ENCODE measurements around the gene ZNF548.
"Not testable (repeated sequence)": the region's sequence is repeated elsewhere in the genome, so short reads cannot be mapped to it uniquely, and the experiment has no call there.

The ZNF548 gene

DNA sequence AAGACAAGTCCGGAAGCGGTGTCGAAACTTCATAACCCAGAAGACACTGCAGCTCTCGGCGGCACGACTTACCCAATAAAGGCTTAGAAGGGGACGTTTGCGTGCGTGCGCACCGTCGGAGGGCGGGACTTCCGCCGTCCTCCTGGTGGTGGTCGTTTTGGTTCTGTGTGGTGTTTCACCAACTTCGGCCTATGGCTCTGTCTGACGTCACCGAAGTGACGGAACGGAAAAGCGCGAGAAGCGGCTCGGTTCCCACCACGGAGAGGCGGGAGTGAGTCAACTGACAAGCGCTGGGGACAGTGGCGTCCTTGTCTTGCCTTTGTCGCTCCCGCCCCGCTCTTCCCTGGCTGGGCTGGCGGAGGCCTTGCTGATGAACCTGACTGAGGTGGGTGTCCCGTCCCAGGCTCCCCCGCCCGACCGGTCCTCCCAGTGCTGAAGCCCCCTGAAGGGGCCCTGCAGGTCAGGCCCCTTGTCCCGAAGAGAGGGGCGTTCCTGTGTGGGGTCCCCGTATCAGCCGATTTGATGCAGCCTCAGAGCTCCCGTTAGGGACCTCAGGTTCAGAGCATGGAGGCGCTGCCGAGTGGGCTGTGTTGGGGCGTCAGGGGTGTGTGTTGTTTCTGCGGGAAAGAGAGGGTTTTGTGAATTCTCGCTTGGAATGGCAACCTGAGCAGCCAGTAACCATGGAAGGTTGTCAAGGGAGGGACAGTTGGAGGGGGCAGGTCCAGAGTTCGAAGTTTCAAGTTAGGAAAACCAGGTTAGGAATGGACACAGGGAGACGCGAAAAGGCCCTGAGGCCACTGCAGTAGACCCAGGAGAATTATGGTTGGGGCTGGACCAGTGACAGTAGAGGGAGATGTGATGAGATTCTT lies at the start of gene ZNF548:
Gene ZNF548 (plus strand): TSS at position 125 of the 869 bp plus-strand sequence. CDS start 246 bp downstream, at position 371.
- peak; percentile 100 for DNase-seq

DNA sequence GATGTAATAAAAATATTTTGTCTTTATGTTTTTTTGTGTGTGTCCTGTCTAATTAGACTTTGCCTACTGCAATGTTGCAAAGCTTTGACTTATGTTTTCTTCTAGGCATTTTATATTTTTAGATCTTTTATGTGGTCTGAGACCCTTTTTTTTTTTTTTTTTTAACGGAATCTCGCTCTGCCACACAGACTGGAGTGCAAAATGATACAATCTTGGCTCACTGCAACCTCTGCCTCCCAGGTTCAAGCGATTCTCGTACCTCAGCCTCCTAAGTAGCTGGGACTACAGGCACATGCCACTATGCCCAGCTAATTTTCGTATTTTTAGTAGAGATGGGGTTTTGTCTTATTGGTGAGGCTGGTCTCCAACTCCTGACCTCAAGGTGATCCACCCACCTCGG lies 47.1 kb upstream of the ZNF548 start:
- no peak for DNase-seq

DNA sequence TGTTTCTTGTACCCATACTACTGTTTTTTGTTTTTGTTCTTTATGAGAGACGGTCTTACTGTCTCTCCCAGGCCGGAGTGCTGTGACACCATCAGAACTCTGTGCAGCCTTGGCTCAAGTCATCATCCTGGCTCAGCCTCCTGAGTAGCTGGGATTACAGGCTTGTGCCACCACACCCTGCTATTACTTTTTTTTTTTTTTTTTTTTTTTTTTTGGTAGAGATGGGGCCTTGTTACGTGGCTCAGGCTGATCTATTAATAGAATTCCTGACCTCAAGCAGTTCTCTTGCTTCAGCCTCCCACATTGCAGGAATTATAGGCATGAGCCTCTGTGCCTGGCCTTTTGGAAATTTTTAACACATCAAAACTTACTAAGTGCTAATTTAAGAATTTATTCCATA lies 41.5 kb upstream of the ZNF548 start:
- DNase-seq: peak; percentile 32

DNA sequence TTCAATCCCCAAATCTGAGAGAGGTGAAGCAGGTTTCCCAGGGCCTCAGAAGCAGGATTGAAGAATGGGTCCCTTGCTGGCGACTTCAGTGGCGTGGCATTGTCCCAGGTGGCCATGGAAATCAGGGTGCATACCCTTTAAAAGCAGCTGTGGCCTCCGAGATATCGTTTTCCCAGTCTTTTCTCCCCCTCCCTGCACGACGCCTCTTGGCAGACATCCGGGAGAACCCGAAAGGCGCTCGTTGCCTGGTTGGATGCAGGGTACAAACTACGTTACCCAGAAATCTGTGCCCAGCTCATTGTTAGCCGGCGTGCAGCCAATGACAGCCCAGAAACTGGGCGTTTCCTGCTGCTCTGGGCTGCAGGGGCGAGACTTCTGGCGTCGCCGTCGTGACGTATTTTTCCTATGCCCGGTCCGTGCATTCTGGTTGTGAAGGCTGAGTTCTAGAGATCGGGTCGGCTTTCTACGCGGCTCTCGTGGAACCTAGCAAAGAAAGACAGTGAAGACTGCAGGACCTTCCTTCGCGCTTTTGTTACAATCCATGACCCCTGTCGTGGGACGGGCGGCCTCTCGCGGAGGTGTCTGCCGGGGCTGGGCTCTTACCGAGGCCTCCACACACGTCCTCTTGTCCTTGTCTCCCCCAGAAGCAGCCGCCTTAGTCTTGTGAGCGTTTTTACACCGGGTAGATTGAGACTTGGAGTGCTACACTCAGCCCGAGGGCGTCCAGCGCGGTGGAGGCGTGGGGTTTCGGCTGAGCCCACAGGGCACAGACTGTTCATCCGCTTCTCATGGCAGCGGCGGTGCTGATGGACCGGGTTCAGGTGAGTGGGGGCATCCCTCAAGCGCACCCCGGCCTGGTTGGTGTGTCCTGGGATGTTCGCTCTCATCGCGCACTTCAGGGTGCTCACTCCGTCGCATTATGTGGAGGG lies 38.5 kb upstream of the ZNF548 start, which contains the start of gene ZNF304:
Gene ZNF304 (plus strand): TSS at position 395 of the 929 bp plus-strand sequence. CDS start 394 bp downstream, at position 789.
- peak; percentile 100 for DNase-seq

DNA sequence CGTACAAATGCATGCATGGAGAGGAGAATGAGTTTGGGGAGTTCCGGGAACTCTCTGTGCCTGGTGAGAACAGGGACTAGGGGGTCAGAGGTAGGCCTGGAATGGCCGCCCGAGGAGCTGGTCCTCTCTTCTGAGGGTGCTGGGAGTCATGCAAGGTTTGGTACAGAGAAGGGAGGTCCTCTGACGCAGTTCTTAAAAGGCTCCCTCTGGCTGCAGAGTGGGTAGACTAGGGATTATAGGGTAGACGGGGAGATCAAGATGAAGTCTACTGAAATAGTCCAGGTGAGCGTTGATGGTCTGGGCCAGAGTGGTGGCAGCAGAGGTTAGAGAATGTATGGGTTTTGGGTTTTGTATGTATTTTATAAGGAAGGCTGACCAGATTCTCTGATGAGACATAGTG lies 37.8 kb upstream of the ZNF548 start:
- DNase-seq: no peak

DNA sequence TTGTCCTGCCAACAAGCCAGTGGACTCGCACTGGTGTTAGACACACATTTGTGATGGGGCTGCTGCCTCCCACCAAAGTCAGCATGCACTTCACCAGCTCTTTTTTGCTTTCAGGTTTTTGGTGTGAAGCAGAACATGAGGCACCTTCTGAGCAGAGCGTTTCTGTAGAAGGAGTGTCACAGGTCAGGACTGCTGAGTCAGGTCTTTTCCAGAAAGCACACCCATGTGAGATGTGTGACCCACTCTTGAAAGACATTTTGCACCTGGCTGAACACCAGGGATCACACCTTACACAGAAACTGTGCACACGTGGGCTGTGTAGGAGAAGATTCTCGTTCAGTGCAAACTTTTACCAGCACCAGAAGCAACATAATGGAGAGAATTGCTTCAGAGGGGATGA lies 33.7 kb upstream of the ZNF548 start:
- no peak for DNase-seq

DNA sequence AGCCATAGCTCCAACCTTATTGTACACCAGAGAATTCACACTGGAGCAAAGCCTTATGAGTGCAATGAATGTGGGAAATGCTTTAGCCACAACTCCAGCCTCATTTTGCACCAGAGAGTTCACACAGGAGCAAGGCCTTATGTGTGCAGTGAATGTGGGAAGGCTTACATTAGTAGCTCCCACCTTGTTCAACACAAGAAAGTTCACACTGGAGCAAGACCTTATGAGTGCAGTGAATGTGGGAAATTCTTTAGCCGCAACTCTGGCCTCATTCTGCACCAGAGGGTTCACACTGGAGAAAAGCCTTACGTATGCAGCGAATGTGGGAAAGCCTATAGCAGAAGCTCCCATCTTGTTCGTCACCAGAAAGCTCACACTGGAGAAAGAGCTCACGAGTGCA lies 32.2 kb upstream of the ZNF548 start:
- DNase-seq: no peak

DNA sequence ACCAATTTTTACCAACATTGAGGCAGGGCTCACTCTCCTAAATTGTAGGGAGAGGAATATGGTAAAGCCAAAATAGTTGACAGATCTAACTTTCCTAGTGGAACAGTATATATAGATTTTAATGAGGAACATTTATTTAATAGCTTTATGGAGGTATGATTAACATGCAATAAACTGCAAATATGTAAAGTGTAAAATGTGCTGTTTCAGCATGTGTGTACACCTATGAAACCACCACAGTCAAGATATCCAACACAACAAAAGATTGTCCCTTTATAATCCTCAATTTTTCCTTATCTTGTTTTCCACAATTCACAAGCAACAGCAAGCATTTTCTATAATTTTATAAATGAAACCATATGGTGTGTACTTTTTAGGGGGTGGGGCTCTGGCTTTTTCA lies 30.4 kb upstream of the ZNF548 start:
- DNase-seq: no peak

DNA sequence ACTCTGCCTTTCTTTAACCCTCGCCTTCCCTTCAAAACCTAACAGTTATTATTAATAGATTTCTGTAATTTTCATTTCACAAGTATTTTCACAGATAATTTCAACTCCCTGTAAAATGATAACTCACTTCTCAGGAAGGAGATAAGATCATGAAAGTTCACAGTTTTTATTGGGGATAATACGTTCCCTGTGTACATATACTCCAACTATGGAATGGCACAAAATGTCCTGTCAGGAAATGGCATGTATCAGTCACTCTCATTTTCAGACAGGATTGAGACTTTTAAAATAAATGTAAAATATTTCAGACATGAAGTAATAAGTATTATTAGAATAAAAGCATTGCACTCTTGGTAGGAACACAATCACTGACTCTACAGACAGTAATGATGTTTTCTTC lies 27.2 kb upstream of the ZNF548 start:
- DNase-seq: no peak

DNA sequence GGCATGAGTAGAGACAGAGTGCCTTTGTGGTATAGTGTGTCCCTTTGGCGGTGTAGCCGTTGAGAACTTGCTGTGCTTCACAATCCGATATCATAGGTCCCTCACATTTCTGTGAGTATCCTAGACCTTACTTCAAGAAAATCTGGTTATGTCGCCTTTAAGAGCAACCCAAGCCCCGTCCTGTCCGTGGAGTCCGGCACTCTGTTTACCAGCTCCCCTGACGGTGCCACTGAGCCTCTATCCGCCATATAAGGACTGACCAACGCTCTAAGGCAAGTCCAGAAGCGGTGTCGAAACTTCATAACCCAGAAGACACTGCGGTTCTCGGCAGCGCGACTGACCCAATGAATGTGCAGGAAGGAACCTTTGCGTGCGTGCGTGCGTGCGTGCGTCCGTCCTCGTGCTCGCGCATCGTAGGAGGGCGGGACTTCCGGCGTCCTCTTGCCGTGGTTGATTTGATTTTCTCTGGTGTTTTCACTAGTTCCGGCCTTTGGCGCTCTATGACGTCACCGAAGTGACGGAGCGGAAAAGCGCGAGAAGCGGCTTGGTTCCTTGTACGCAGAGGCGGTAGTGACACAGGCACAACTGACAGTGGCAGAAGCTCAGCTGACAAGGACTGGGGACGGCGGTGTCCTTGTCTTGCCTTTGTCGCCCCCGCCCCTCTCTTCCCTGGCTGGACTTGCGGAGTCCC lies 26.5 kb upstream of the ZNF548 start, which contains the start of the genes TRAPPC2B and ZNF547:
Gene TRAPPC2B (plus strand): TSS at position 555 of the 691 bp plus-strand sequence. CDS start 1,283 bp downstream, outside the sequence.
Gene ZNF547 (plus strand): TSS at position 555 of the 691 bp plus-strand sequence. CDS start 5,005 bp downstream, outside the sequence.
- peak; percentile 100 for DNase-seq

DNA sequence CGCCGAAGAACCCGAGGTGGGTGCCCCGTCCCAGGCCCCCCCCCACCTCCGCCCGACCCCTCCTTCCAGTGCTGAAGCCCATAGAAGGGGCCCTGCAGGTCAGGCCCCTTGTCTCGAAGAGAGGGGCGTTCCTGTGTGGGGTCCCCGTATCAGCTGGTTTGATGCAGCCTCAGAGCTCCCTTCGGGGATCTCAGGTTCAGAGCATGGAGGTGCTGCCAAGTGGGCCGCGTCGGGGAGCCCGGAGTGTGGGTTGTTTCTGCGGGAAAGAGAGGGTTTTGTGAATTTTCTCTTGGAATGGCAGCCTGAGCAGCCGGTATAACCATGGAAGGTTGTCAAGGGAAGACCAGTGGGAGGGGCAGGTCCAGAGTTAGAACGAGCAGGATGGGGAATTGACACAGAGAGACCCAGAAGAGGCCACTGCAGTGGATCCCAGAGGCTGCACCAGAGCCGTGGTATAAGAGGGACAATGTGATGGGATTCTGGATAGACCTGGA lies 25.9 kb upstream of the ZNF548 start:
- peak; percentile 24 for DNase-seq

DNA sequence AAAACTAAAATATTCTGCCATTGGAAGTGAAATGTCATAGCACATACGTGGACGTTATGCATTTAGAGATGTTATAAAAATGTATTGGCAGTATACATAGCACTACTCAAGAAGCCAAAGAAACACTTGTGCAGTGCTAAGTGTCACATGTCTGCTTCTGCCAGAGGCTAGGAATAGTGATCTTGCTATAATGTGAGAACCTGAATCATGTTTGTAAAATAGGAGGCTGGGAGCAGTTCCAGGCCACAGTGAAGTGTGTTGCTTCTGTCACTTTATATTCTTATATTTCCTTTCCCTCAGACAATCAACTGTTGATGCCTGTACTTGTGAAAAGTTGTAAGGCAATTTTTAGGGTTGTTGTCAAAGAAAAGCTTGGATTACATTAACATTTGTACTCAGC lies 22.9 kb upstream of the ZNF548 start:
- DNase-seq: no peak

DNA sequence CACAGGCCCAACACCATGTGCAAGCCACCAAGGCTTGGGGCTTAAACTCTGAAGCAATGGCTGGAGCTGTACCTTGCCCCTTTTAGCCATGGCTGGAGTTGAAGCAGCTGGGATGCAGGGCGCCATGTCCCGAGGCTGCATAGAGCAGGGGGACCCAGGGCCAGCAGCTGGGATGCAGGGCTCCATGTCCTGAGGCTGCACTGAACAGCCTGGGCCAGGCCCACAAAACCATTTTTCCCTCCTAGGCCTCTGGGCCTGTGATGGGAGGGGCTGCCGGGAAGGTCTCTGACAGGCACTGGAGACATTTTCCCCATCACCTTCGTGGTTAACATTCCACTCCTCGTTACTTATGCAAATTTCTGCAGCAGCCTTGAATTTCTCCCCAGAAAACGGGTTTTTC lies 15.5 kb upstream of the ZNF548 start:
- no peak for DNase-seq

DNA sequence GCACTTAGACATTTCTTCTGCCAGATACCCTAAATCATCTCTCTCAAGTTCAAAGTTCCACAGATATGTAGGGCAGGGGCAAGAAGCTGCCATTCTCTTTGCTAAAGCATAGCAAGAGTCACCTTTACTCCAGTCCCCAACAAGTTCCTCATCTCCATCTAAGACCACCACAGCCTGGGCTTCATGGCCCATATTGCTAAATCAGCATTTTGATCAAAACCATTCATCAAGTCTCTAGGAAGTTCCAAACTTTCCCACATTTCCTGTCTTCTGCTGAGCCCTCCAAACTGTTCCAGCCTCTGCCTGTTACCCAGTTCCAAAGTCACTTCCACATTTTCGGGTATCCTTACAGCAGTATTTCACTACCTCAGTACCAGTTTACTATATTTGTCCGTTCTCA lies 15.0 kb upstream of the ZNF548 start:
- DNase-seq: not testable (repeated sequence)

DNA sequence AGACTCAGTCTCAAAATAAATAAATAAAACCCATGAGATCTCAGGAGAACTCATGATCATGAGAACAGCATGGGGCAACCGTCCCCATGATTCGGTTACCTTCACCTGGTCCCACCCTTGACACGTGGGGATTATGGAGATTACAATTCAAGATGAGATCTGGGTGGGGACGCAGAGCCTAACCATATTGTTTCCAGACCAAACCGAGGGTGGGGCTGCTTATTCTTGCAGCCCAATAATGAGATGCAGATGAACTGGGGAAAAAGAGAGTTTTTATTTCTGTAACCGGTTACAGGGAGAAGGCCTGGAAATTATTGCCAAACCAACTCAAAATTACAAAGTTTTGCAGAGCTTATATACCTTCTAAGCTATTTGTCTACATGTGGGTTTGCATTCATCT lies 13.5 kb upstream of the ZNF548 start:
- no peak for DNase-seq

DNA sequence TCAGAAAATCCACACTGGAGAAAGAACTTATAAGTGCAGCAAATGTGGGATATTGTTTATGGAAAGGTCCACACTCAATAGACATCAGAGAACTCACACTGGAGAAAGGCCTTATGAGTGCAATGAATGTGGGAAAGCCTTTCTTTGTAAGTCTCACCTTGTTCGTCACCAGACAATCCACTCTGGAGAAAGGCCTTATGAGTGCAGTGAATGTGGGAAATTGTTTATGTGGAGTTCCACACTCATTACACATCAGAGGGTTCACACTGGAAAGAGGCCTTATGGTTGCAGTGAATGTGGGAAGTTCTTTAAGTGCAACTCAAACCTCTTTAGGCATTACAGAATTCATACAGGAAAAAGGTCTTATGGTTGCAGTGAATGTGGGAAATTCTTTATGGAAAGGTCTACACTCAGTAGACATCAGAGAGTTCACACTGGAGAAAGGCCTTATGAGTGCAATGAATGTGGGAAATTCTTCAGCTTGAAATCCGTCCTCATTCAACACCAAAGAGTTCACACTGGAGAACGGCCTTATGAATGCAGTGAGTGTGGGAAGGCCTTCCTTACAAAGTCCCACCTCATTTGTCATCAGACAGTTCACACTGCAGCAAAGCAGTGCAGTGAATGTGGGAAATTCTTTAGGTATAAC lies 12.0 kb upstream of the ZNF548 start:
- DNase-seq: no peak

DNA sequence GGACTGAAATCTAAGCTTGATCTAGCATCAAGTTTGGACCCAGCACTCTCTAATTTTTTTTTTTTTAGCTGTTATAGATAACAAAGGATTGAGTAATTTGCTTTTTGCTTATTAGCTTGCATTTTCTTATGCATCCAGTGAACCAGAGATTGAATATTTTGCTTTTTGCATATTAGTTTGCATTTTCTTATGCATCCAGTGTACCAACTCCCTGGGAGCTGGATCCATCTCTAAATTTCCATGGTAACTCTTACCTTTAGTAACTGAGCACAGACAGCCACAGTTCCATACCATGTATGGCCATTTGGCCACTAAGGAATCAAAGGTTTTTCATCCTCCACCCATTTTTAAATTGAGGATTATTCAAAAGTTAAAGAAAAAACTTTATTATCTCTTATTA lies 8.7 kb upstream of the ZNF548 start:
- DNase-seq: no peak

DNA sequence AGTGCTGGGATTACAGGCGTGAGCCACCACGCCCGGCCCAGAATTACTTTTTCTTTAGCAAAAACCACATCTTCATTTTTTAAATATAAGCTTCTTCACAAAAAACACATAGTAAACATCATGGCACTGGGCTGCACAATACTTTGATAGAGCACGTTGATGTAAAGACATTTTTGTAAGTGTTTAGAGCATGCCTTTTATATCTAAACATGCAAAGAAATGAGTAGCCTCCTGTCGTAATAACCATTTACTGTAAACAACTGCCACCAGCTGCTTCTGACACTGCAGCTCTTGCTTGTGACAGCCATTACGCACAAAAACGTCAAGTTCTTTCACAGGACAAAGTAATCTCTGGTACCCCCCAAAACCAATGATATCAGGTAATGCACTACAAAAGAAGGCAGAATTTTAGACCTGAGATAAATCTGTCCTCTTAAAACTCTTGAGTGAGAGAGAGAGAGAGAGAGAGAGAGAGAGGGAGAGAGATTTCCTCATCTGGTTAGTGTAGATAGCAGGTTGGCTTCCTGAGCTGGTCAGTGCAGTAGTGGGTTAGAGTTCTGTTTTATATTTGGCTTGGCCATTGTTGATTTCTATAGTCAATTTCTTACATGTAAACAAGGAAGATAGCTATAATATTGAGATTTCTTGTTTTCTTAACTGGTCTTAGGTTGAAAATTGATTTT lies 6.7 kb upstream of the ZNF548 start:
- no peak for DNase-seq

DNA sequence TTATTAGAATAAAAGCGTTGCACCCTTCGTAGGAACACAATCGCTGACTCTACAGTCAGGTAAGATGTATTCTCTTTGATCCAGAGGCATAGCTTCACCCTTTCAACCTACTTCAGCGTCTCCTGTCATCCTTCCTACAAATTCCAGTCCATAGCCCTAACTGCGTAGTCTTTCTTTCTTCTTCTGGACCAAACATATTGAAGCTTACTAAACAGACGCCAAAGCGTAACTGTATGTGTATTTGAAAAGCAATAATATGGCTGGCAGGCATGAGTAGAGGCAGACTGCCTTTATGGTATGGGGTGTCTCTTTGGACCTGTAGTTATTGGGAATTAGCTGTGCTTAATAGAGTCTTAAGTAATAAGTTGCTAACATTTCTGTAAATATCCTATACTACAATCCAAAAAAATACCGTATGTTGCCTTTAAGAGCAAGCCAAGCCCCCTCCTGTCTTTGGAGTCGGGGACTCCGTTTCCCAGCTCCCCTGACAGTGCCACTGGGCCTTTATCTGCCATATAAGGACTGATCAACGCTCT lies 392 bp upstream of the ZNF548 start:
- no peak for DNase-seq

DNA sequence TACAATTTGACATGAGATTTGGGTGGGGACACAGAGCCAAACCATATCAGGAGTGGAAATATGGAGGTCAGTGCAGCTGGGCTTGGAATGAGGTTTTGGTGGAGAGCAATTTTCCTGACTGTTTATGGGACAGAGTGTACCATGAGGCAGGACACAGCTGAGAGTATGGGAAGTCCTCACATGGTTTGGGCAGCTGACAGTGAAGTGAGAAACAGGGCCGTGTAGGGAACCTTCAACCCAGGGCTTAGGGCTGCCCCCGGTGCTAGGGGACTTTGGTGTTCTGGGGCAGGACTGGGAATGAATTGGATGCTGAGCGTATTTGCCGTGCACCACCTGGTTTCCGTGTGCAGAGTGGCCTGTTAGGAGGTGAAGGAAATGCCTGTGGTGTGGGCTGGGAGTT lies 6.1 kb downstream of the ZNF548 start:
- no peak for DNase-seq

DNA sequence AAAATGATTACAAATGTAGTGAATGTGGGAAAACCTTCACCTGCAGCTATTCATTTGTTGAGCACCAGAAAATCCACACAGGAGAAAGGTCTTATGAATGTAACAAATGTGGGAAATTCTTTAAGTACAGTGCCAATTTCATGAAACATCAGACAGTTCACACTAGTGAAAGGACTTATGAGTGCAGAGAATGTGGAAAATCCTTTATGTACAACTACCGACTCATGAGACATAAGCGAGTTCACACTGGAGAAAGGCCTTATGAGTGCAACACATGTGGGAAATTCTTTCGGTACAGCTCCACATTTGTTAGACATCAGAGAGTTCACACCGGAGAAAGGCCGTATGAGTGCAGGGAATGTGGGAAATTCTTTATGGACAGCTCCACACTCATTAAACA lies 9.2 kb downstream of the ZNF548 start:
- no peak for DNase-seq

All from NCI-H2227 treated with DMSO at 0.1 percent for 48 hours (cell line).